ENCODE measurements around the gene GAS2L2.

Gene GAS2L2

DNA sequence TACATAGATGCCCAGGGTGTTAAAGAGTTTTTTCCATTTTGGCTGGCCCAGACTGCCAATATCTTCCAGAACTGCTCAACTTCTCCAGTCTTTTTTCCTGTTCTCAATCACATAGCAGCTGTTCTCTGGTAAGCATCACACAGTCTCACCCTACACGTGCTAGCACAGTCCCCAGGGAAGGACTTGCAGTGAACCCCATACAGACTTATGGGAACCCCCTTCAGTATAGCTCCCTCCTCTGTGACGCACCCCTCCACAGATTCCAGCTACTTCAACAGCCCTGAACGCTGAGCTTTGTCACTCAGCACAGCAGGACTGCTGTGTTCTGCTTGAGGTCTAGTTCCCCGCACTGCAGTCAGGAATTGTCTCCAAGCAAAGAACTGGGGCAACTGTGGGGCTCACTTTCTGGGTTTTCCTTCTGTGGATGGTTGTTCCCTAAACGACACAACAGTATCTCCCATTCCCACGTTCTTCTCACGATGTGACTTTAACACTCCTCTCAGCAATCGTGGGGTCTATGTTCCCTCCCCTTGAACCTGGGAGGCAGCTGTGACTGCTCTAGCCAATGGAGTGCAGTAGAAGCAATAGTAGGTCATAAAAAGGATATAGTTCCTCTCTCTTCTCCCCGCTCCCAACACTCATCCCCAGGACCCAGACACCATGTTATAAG, 38.8 kb upstream of the GAS2L2 start:
- no peak overlapping the region for H3K27ac ChIP-seq (ENCODE audit: low read length)
- DNase-seq (ENCODE audit: low read depth, low spot score): no peak
- H3K4me3 ChIP-seq (ENCODE audit: low read length): no peak overlapping the region
- H3K4me1 ChIP-seq (ENCODE audit: control insufficient read depth, insufficient read depth, low read length): 0 out of 2 replicates have a peak, but pooled peaks cover 1% of the 10 kb centered on the region
- no CpG with 5 or more reads among the region's 9 CpGs for WGBS (ENCODE audit: insufficient coverage, insufficient read length)
- H3K9me3 ChIP-seq (ENCODE audit: control insufficient read depth, insufficient read depth, low read length): no peaks in the 10 kb centered on the region
- peaks cover 27% of the 10 kb centered on the region for H3K27me3 ChIP-seq (ENCODE audit: control insufficient read depth, insufficient read depth, low read length)
- peaks cover 4% of the 10 kb centered on the region; the same call in 1 of the 2 replicates for H3K36me3 ChIP-seq (ENCODE audit: control insufficient read depth, insufficient read depth, low read length)

DNA sequence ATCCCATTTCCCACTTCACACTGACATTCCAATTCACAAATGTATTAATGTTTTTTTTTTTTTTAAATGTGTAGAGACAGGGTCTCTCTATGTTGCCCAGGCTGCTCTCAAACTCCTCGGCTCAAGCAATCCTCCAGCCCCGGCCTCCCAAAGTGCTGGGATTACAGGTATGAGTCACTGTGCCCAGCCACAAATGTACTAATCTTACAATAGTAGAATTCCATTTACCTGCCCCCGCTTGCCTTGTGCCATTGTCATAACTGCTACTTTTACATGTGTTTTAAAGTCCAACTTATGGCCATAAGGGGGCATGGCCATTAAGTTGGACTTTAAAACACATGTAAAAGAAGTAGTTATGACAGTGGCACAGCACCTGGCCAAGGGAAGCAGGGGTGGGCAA, 37.8 kb upstream of the GAS2L2 start:
- WGBS (ENCODE audit: insufficient coverage, insufficient read length): no CpG with 5 or more reads among the region's 3 CpGs
- 0 out of 2 replicates have a peak, but pooled peaks cover 1% of the 10 kb centered on the region for H3K4me1 ChIP-seq (ENCODE audit: control insufficient read depth, insufficient read depth, low read length)
- H3K9me3 ChIP-seq (ENCODE audit: control insufficient read depth, insufficient read depth, low read length): no peaks in the 10 kb centered on the region
- H3K27ac ChIP-seq (ENCODE audit: low read length): no peak overlapping the region
- DNase-seq (ENCODE audit: low read depth, low spot score): no peak
- no peak overlapping the region for H3K4me3 ChIP-seq (ENCODE audit: low read length)
- peaks cover 4% of the 10 kb centered on the region; the same call in 1 of the 2 replicates for H3K36me3 ChIP-seq (ENCODE audit: control insufficient read depth, insufficient read depth, low read length)
- H3K27me3 ChIP-seq (ENCODE audit: control insufficient read depth, insufficient read depth, low read length): peaks cover 18% of the 10 kb centered on the region

DNA sequence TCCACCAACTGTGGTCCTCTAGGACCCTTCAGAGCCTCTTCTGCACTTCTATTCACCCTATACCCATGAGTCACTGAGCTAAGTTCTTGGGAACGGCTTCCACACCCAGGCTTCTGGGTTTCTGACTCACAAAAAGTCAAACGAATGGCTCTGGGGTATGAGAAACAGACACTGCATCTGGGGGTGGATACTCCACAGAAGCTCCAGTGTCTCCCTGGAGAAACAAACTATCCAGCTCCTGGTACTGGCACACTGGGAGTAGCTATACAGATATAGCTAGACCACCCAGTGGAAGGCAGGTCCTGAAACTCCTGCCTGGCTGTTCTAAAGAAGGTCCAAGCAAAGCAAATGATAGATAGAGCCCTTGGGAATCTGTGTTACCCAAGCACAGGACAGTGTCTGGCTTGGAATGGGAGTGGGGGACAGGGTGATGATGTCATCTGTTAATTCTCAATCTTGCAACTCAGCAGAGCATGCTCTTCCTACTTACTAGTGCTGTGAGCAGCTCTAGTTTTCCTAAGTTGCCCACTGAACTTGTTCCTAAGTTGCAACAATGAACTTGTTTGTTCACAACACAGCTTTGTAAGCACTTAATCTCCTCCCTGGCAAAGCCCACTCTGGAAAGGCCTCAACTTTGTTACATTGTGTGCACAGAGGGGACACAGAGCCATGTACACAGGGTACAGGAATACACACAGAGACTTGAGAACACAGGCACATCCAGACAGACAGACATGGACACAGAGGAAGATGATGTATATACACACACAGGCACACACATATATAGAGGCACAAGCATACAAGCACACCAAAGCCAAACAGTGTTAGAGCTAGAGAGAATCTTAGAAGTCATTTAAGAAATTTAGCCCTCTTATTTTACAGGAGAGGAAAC, 35.7 kb upstream of the GAS2L2 start:
- DNase-seq (ENCODE audit: low read depth, low spot score): no peak

DNA sequence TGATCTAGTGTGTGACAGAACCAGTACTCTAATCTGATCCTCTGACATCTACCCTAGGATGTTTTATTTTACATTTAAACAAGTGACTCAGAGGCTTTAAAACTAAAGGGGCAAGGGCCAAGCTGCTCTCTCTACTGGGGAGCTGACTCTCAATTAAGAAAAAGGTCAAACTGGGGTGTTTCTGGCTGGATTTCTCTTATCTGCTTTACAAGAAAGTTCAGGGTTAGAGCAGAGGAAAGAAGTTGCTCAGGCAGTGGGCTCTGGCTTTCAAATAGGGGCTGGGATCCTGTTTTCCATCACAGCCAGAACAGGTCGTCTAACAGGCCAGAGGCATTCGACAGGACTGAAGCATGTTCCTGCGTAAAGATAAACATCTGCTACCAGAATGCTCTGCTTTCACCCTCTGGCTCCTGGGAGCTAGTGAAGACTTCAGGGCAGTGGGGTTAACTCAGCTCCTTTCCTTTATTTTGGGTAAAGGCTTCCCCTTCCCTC, 33.9 kb upstream of the GAS2L2 start:
- H3K27me3 ChIP-seq (ENCODE audit: control insufficient read depth, insufficient read depth, low read length): no peaks in the 10 kb centered on the region; the same call in 1 of the 2 replicates
- no peaks in the 10 kb centered on the region for H3K9me3 ChIP-seq (ENCODE audit: control insufficient read depth, insufficient read depth, low read length)
- H3K4me3 ChIP-seq (ENCODE audit: low read length): no peak overlapping the region
- WGBS (ENCODE audit: insufficient coverage, insufficient read length): no CpG with 5 or more reads among the region's 3 CpGs
- H3K36me3 ChIP-seq (ENCODE audit: control insufficient read depth, insufficient read depth, low read length): no peaks in the 10 kb centered on the region
- no peaks in the 10 kb centered on the region for H3K4me1 ChIP-seq (ENCODE audit: control insufficient read depth, insufficient read depth, low read length)
- no peak overlapping the region for H3K27ac ChIP-seq (ENCODE audit: low read length)
- no peak for DNase-seq (ENCODE audit: low read depth, low spot score)

More for the DNA sequence above, 35.7 kb upstream of the GAS2L2 start:
- no peak overlapping the region for H3K27ac ChIP-seq (ENCODE audit: low read length)
- H3K27me3 ChIP-seq (ENCODE audit: control insufficient read depth, insufficient read depth, low read length): peaks cover 5% of the 10 kb centered on the region
- no peaks in the 10 kb centered on the region for H3K36me3 ChIP-seq (ENCODE audit: control insufficient read depth, insufficient read depth, low read length)
- H3K4me1 ChIP-seq (ENCODE audit: control insufficient read depth, insufficient read depth, low read length): no peaks in the 10 kb centered on the region
- no peak overlapping the region for H3K4me3 ChIP-seq (ENCODE audit: low read length)
- no CpG with 5 or more reads among the region's 2 CpGs for WGBS (ENCODE audit: insufficient coverage, insufficient read length)
- no peaks in the 10 kb centered on the region for H3K9me3 ChIP-seq (ENCODE audit: control insufficient read depth, insufficient read depth, low read length)

DNA sequence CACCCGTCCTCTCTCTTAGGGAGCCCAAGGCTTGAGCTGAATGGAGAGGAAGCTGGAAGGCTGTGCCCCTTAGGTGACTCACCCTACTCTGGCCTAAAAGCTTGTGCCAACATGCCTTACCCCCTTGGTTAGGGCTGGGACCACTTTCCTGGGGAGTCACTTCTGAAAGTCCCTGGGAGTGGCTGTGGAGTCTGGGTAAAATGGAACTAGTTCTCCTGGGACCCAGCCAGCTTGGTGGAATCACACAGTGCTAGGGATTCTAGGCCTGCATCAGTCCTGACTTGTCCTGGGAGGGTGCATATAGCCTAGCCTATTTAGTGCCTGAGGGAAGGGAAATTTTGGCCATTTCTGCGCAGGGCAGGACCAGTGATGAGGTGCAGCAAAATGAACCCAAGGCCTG, 31.9 kb upstream of the GAS2L2 start:
- DNase-seq (ENCODE audit: low read depth, low spot score): no peak
- Histone ChIP-seq H3K4me3 (ENCODE audit: low read length) (no peak overlapping the region), H3K27me3 (ENCODE audit: control insufficient read depth, insufficient read depth, low read length) (no peaks in the 10 kb centered on the region), H3K27ac (ENCODE audit: low read length) (no peak overlapping the region), H3K9me3 (ENCODE audit: control insufficient read depth, insufficient read depth, low read length) (no peaks in the 10 kb centered on the region), H3K4me1 (ENCODE audit: control insufficient read depth, insufficient read depth, low read length) (no peaks in the 10 kb centered on the region), H3K36me3 (ENCODE audit: control insufficient read depth, insufficient read depth, low read length) (no peaks in the 10 kb centered on the region)
- no CpG with 5 or more reads among the region's 2 CpGs for WGBS (ENCODE audit: insufficient coverage, insufficient read length)

DNA sequence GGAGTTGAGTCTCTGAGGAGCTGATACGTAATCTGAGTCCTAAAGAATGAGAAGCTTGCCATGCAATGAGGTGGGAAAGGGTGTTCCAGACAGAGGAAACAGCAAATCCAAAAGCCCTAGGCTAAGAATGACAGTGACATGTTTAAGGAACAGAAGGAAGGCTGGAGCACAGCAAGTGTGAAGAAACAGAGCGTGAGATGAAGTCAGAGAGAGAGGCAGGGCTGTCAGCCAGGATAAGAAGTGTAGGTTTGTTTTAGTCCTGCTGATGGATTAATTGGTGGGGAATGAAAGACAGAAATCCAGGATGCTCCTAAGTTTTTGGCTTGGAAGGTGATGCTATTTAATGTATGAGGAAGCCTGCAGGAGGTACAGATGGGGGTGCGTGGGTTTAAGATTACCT, 27.9 kb upstream of the GAS2L2 start:
- Histone ChIP-seq H3K9me3 (ENCODE audit: control insufficient read depth, insufficient read depth, low read length) (no peaks in the 10 kb centered on the region), H3K27me3 (ENCODE audit: control insufficient read depth, insufficient read depth, low read length) (no peaks in the 10 kb centered on the region), H3K27ac (ENCODE audit: low read length) (no peak overlapping the region), H3K4me1 (ENCODE audit: control insufficient read depth, insufficient read depth, low read length) (no peaks in the 10 kb centered on the region), H3K4me3 (ENCODE audit: low read length) (no peak overlapping the region), H3K36me3 (ENCODE audit: control insufficient read depth, insufficient read depth, low read length) (no peaks in the 10 kb centered on the region)
- no CpG with 5 or more reads among the region's 3 CpGs for WGBS (ENCODE audit: insufficient coverage, insufficient read length)
- DNase-seq (ENCODE audit: low read depth, low spot score): no peak

DNA sequence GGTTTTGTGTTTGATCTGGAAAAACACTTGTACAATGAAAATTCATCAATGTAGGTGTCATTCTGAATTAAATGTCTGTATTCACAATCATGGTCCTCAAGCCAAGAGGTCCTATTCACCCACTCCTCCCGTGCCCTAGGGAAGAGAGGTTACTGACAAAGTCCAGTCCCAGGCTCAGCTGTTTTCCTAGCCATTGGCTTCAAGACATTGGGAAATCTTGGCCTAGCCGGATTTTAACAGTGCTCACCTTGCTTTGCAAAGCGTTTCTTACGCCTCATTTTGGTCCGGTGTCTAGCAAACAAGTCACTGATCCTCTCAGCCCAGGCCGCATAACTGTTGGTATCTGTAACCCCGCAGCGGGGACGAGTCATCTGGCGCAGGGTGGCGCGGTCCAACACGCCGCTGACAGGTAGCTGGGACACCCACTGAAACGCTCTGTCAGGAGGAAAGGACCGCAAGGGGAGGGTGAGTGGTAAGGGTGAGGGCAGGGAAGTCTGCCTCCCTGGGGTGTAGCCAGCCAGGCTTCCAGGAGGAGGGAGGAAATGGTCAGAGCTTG, 25.7 kb upstream of the GAS2L2 start:
- no peak for DNase-seq (ENCODE audit: low read depth, low spot score)
- WGBS (ENCODE audit: insufficient coverage, insufficient read length): no CpG with 5 or more reads among the region's 16 CpGs
- Histone ChIP-seq H3K36me3 (ENCODE audit: control insufficient read depth, insufficient read depth, low read length) (no peaks in the 10 kb centered on the region), H3K4me3 (ENCODE audit: low read length) (no peak overlapping the region), H3K9me3 (ENCODE audit: control insufficient read depth, insufficient read depth, low read length) (no peaks in the 10 kb centered on the region), H3K27me3 (ENCODE audit: control insufficient read depth, insufficient read depth, low read length) (no peaks in the 10 kb centered on the region), H3K27ac (ENCODE audit: low read length) (no peak overlapping the region), H3K4me1 (ENCODE audit: control insufficient read depth, insufficient read depth, low read length) (peaks cover 2% of the 10 kb centered on the region)

DNA sequence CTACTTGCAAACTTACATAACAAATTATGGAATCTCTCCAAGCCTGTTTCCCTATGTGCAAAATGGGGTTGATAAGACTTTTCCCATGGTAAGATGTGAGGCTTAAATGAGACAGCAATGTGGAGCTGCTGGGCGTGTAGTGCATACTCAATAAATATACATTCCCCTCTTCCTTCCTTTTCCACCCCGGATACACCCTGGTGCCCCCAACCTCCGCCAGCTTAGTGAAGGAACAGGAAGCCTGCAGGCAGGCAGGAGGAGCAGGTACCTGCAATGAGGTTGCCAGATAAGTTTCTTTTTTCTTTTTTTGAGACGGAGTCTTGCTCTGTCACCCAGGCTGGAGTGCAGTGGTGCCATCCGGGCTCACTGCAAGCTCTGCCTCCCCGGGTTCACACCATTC, 22.5 kb upstream of the GAS2L2 start:
- H3K27me3 ChIP-seq (ENCODE audit: control insufficient read depth, insufficient read depth, low read length): no peaks in the 10 kb centered on the region
- no peak overlapping the region for H3K4me3 ChIP-seq (ENCODE audit: low read length)
- H3K9me3 ChIP-seq (ENCODE audit: control insufficient read depth, insufficient read depth, low read length): no peaks in the 10 kb centered on the region
- no peak for DNase-seq (ENCODE audit: low read depth, low spot score)
- H3K4me1 ChIP-seq (ENCODE audit: control insufficient read depth, insufficient read depth, low read length): peaks cover 5% of the 10 kb centered on the region
- WGBS (ENCODE audit: insufficient coverage, insufficient read length): no CpG with 5 or more reads among the region's 6 CpGs
- no peak overlapping the region for H3K27ac ChIP-seq (ENCODE audit: low read length)
- no peaks in the 10 kb centered on the region for H3K36me3 ChIP-seq (ENCODE audit: control insufficient read depth, insufficient read depth, low read length)

DNA sequence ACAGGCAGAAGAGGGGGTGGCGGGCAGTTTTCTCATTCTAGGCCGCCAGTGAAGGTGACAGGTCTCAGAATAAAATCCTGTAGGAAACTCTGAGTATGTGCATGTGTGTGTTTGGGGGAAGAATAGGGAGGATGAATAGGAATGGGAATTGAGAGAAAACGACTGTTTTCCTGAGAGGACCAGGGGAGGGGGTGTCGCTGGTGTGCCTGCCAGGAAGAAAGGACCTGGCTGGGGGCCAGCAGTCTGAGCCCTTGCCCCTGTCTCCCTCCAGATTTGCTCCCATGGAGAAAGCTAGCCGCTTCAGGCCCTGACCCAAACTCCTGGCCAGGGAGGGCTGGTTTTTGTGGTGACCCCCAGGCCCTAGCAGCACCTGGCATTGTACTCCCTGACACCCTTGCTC, 22.0 kb upstream of the GAS2L2 start:
- no peak for DNase-seq (ENCODE audit: low read depth, low spot score)
- H3K4me3 ChIP-seq (ENCODE audit: low read length): no peak overlapping the region
- H3K36me3 ChIP-seq (ENCODE audit: control insufficient read depth, insufficient read depth, low read length): no peaks in the 10 kb centered on the region
- H3K9me3 ChIP-seq (ENCODE audit: control insufficient read depth, insufficient read depth, low read length): no peaks in the 10 kb centered on the region
- H3K27me3 ChIP-seq (ENCODE audit: control insufficient read depth, insufficient read depth, low read length): no peaks in the 10 kb centered on the region
- H3K27ac ChIP-seq (ENCODE audit: low read length): no peak overlapping the region
- 100% methylated on average over 1 of the region's 5 CpGs for WGBS (ENCODE audit: insufficient coverage, insufficient read length)
- H3K4me1 ChIP-seq (ENCODE audit: control insufficient read depth, insufficient read depth, low read length): peaks cover 5% of the 10 kb centered on the region

DNA sequence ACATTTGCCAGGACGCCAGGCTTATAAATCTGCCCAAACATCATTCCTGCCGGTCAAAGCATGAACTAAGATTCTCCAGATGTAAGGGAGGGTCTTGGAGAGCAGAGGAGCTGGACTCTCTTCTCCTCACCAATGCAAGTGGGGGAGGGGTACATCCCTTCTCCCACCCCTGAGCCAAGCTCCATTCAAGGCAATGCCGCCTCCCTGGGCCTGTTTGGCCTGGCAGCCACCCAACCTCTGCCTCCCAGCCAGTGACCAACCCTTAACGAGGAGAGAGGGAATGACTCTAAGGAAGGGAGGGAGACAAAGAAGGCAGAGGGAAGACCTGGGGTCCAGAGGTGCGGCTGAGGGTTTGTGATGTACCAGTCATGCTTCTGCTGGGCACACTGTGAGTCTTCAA, 21.5 kb upstream of the GAS2L2 start:
- DNase-seq (ENCODE audit: low read depth, low spot score): no peak
- Histone ChIP-seq H3K27ac (ENCODE audit: low read length) (no peak overlapping the region), H3K27me3 (ENCODE audit: control insufficient read depth, insufficient read depth, low read length) (no peaks in the 10 kb centered on the region), H3K4me3 (ENCODE audit: low read length) (no peak overlapping the region), H3K4me1 (ENCODE audit: control insufficient read depth, insufficient read depth, low read length) (peaks cover 5% of the 10 kb centered on the region), H3K36me3 (ENCODE audit: control insufficient read depth, insufficient read depth, low read length) (no peaks in the 10 kb centered on the region), H3K9me3 (ENCODE audit: control insufficient read depth, insufficient read depth, low read length) (no peaks in the 10 kb centered on the region)
- no CpG with 5 or more reads among the region's 5 CpGs for WGBS (ENCODE audit: insufficient coverage, insufficient read length)

All from iPS DF 6.9 (cell line).